ENCODE results near the gene B4GAT1. TPM values are rescaled to one million over a fixed set of nuclear protein-coding genes. Genes with fewer than 3 reads are reported as not detected.
A peak's percentile ranks its signal among the peaks of the same experiment; 100 is the strongest.

The B4GAT1 gene
- total RNA-seq, 8 experiments from 2014 or later = 18.8 to 161 (median 44.9) TPM

GRCh38 chr11:66368484-66368883 is 21.1 kb upstream of the B4GAT1 start:
- no peak for ATAC-seq (replicated peaks in 6 of 8)
- Histone ChIP-seq H3K4me3 (no peak overlapping the region), H3K4me1 (replicated peaks in 1 of 2) (peaks cover 7 to 8% of the 10 kb centered on the region in 2 donors), H3K27ac (no peak overlapping the region)
- in situ Hi-C loops (cut with MboI; ENCODE audit: low pct_unique_long_range_greater_than_20kb in 2 of 9, low sequenced_read_pairs in 9 of 9, unreplicated experiment in 9 of 9) = no loop called here
- 90 to 100% (median 97%) methylated on average over 1 to 5 of the region's 6 CpGs; no CpG with 5 or more reads in 5 of the 10 experiments for WGBS, 10 experiments

GRCh38 chr11:66367561-66368312 is 20.3 kb upstream of the B4GAT1 start:
- in situ Hi-C loops (cut with MboI; ENCODE audit: low pct_unique_long_range_greater_than_20kb in 2 of 9, low sequenced_read_pairs in 9 of 9, unreplicated experiment in 9 of 9) = no loop called here
- H3K27ac ChIP-seq = no peak overlapping the region
- no peak for ATAC-seq (replicated peaks in 6 of 8)
- 67 to 100% (median 94%) methylated on average over 3 to 11 of the region's 15 CpGs; no CpG with 5 or more reads in 4 of the 10 experiments for WGBS, 10 experiments
- H3K4me1 ChIP-seq (replicated peaks in 1 of 2) = peaks cover 7 to 8% of the 10 kb centered on the region in 2 donors
- H3K4me3 ChIP-seq = no peak overlapping the region

- in situ Hi-C loops (cut with MboI; ENCODE audit: low pct_unique_long_range_greater_than_20kb in 2 of 9, low sequenced_read_pairs in 9 of 9, unreplicated experiment in 9 of 9) = no loop called here
- no peak for ATAC-seq (replicated peaks in 6 of 8)
- H3K4me3 ChIP-seq = no peak overlapping the region
- WGBS, 10 experiments = 79 to 100% (median 95%) methylated on average over 3 to 8 of the region's 8 CpGs; no CpG with 5 or more reads in 3 of the 10 experiments
- H3K4me1 ChIP-seq (replicated peaks in 1 of 2) = peaks cover 7 to 8% of the 10 kb centered on the region in 2 donors
- H3K27ac ChIP-seq = no peak overlapping the region
Observed at GRCh38 chr11:66366844-66367477, 19.5 kb upstream of the B4GAT1 start.

GRCh38 chr11:66365711-66366619 is 18.5 kb upstream of the B4GAT1 start:
- ATAC-seq (replicated peaks in 6 of 8) = no peak
- Histone ChIP-seq H3K27ac (no peak overlapping the region), H3K4me1 (replicated peaks in 1 of 2) (peaks cover 7 to 8% of the 10 kb centered on the region in 2 donors), H3K4me3 (no peak overlapping the region)
- in situ Hi-C loops (cut with MboI; ENCODE audit: low pct_unique_long_range_greater_than_20kb in 2 of 9, low sequenced_read_pairs in 9 of 9, unreplicated experiment in 9 of 9) = no loop called here
- 60 to 100% (median 100%) methylated on average over 1 to 5 of the region's 14 CpGs; no CpG with 5 or more reads in 4 of the 10 experiments for WGBS, 10 experiments

- H3K4me1 ChIP-seq (replicated peaks in 1 of 2) = peaks cover 3 to 5% of the 10 kb centered on the region in 2 donors
- no peak overlapping the region for H3K27ac ChIP-seq
- no peak for ATAC-seq (replicated peaks in 6 of 8)
- H3K4me3 ChIP-seq = no peak overlapping the region
- WGBS, 10 experiments = no CpG with 5 or more reads among the region's 6 CpGs
- in situ Hi-C loops (cut with MboI; ENCODE audit: low pct_unique_long_range_greater_than_20kb in 2 of 9, low sequenced_read_pairs in 9 of 9, unreplicated experiment in 9 of 9) = no loop called here
Observed at GRCh38 chr11:66365166-66365565, 17.7 kb upstream of the B4GAT1 start.

- Histone ChIP-seq H3K4me3 (no peak overlapping the region), H3K27ac (no peak overlapping the region), H3K4me1 (replicated peaks in 1 of 2) (no peaks in the 10 kb centered on the region)
- WGBS, 10 experiments = 20 to 87% (median 77%) methylated on average over 1 to 3 of the region's 15 CpGs; no CpG with 5 or more reads in 7 of the 10 experiments
- in situ Hi-C loops (cut with MboI; ENCODE audit: low pct_unique_long_range_greater_than_20kb in 2 of 9, low sequenced_read_pairs in 9 of 9, unreplicated experiment in 9 of 9) = no loop called here
- peak in 4 of 8 experiments; percentile 11 to 65 (median 63) for ATAC-seq (replicated peaks in 6 of 8)
Observed at GRCh38 chr11:66363805-66364535, 16.5 kb upstream of the B4GAT1 start.

GRCh38 chr11:66363187-66363601 is 15.8 kb upstream of the B4GAT1 start:
- in situ Hi-C loops (cut with MboI; ENCODE audit: low pct_unique_long_range_greater_than_20kb in 2 of 9, low sequenced_read_pairs in 9 of 9, unreplicated experiment in 9 of 9) = no loop called here
- Histone ChIP-seq H3K27ac (no peak overlapping the region), H3K4me1 (replicated peaks in 1 of 2) (no peaks in the 10 kb centered on the region), H3K4me3 (no peak overlapping the region)
- ATAC-seq (replicated peaks in 6 of 8) = peak in 2 of 8 experiments; percentile 2 to 54
- WGBS, 10 experiments = 32% methylated on average over 5 of the region's 14 CpGs; no CpG with 5 or more reads in 9 of the 10 experiments

GRCh38 chr11:66362481-66363147 is 15.2 kb upstream of the B4GAT1 start:
- H3K27ac ChIP-seq = no peak overlapping the region
- in situ Hi-C loops (cut with MboI; ENCODE audit: low pct_unique_long_range_greater_than_20kb in 2 of 9, low sequenced_read_pairs in 9 of 9, unreplicated experiment in 9 of 9) = no loop called here
- peak in 1 of 8 experiments; percentile 2 for ATAC-seq (replicated peaks in 6 of 8)
- H3K4me1 ChIP-seq (replicated peaks in 1 of 2) = no peaks in the 10 kb centered on the region
- no peak overlapping the region for H3K4me3 ChIP-seq
- 60 to 100% (median 88%) methylated on average over 1 to 8 of the region's 9 CpGs; no CpG with 5 or more reads in 2 of the 10 experiments for WGBS, 10 experiments

- in situ Hi-C loops (cut with MboI; ENCODE audit: low pct_unique_long_range_greater_than_20kb in 2 of 9, low sequenced_read_pairs in 9 of 9, unreplicated experiment in 9 of 9) = no loop called here
- no peak overlapping the region for H3K27ac ChIP-seq
- ATAC-seq (replicated peaks in 6 of 8) = no peak
- no peaks in the 10 kb centered on the region for H3K4me1 ChIP-seq (replicated peaks in 1 of 2)
- 60 to 100% (median 80%) methylated on average over 1 to 5 of the region's 6 CpGs; no CpG with 5 or more reads in 3 of the 10 experiments for WGBS, 10 experiments
- no peak overlapping the region for H3K4me3 ChIP-seq
Observed at GRCh38 chr11:66361502-66361941, 14.1 kb upstream of the B4GAT1 start.

GRCh38 chr11:66360406-66361073 is 13.1 kb upstream of the B4GAT1 start:
- H3K4me1 ChIP-seq (replicated peaks in 1 of 2) = no peaks in the 10 kb centered on the region
- ATAC-seq (replicated peaks in 6 of 8) = peak in 1 of 8 experiments; percentile 14
- no peak overlapping the region for H3K27ac ChIP-seq
- in situ Hi-C loops (cut with MboI; ENCODE audit: low pct_unique_long_range_greater_than_20kb in 2 of 9, low sequenced_read_pairs in 9 of 9, unreplicated experiment in 9 of 9) = no loop called here
- H3K4me3 ChIP-seq = no peak overlapping the region
- 83 to 100% (median 100%) methylated on average over 1 to 9 of the region's 15 CpGs; no CpG with 5 or more reads in 3 of the 10 experiments for WGBS, 10 experiments

GRCh38 chr11:66359662-66360087 is 12.2 kb upstream of the B4GAT1 start:
- in situ Hi-C loops (cut with MboI; ENCODE audit: low pct_unique_long_range_greater_than_20kb in 2 of 9, low sequenced_read_pairs in 9 of 9, unreplicated experiment in 9 of 9) = no loop called here
- 40 to 100% (median 54%) methylated on average over 1 to 3 of the region's 3 CpGs; no CpG with 5 or more reads in 2 of the 10 experiments for WGBS, 10 experiments
- H3K4me1 ChIP-seq (replicated peaks in 1 of 2) = no peaks in the 10 kb centered on the region
- ATAC-seq (replicated peaks in 6 of 8) = peak in 2 of 8 experiments; percentile 14 to 17
- no peak overlapping the region for H3K4me3 ChIP-seq
- no peak overlapping the region for H3K27ac ChIP-seq

Data from motor neuron (in vitro differentiated cells).